Left ventricle myocardium superior (tissue), 1 donor: ENCODE measurements around the gene DCDC1. TPM values are rescaled to one million over a fixed set of nuclear protein-coding genes. Genes with fewer than 3 reads are reported as not detected.
A peak's percentile ranks its signal among the peaks of the same experiment; 100 is the strongest.

Experiments
- ATAC-seq: fragments of 200-7000 bp; cut with Tn5 transposase; one replicate; pipeline ENCODE4 v1.9.1; 2020; ENCODE audit warnings: mild to moderate bottlenecking, moderate library complexity
- DNase-seq: peaks from one replicate; pipeline ENCODE4 v3.0.0-alpha.2; 2020
- intact Hi-C: fragments of 100-400 bp; cut with micrococcal nuclease; formaldehyde crosslinking; loops from one replicate; pipeline ENCODE4 v1.11.0; 2022
- total RNA-seq: library from RNA; stranded (reverse); fragmentation: NEBNext Ultra II Directional; extraction: Animal tissue kit (Norgen Biotek cat#: 25700); gene quantifications from one replicate; pipeline ENCODE4 v1.2.1, GENCODE V29; 2021
- donor health status: DM: no; HTN: yes; CAD: no; lungs with severe emphysema.

Gene DCDC1
- total RNA-seq, 1 donor from 2014 or later: not detected

GRCh38 chr11:30938810-30939209 is 430.7 kb downstream of the DCDC1 start:
- no peak for ATAC-seq
- DNase-seq: no peak
- intact Hi-C loops: no loop called here

- intact Hi-C loops: no loop called here
- no peak for ATAC-seq
- no peak for DNase-seq
Measured at GRCh38 chr11:30938171-30938570, 431.4 kb downstream of the DCDC1 start.

GRCh38 chr11:30936491-30936890 is 433.0 kb downstream of the DCDC1 start:
- ATAC-seq (no peak), DNase-seq (no peak)
- intact Hi-C loops: no loop called here

DNA sequence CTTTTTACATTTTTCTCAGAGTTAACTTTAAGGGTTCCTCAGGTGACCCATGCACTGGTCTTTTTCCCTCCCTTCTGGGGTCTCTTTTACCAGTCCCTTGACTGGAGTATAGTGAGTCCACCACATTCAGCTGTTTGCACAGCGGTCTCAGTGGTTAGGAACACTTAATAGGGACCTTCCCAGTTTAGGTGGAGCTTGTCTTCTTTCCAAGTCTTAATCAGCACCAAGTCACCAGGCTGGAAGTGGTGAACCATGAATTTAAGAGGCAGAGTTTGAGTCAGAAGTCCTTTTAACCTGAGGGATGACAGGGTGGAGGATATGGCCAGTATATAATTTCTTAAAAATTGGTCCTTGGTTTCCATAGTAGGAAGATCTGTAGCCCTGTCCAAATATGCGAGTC is 433.7 kb downstream of the DCDC1 start:
- DNase-seq (no peak), ATAC-seq (no peak)
- intact Hi-C loops: no loop called here

DNA sequence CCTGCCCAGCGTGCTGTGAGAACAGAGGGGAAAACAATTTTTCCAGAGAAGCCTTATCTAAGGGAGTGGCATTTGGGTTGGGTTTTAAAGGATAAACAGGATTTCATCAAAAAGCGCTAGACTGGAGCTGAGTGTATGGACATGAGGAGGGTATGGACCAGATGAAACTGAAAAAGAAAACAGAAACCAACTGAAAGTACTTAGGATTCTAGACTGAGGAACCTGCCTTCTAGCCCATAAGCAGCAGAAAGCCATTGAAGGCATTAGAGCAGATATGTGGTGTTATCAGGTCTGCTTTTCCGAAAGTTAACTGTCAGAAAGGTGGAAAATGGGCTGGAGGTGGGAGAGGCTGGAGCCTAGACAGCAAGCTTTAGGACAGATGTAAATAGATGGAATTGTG is 443.4 kb downstream of the DCDC1 start:
- DNase-seq (no peak), ATAC-seq (no peak)
- intact Hi-C loops: no loop called here

GRCh38 chr11:30921811-30922210 is 447.7 kb downstream of the DCDC1 start:
- DNase-seq (no peak), ATAC-seq (no peak)
- intact Hi-C loops: no loop called here

- intact Hi-C loops: loop anchor here (10.0 kb wide), 2 partner anchors 575 to 1485 kb away; no protein-coding TSS in a partner anchor
- DNase-seq (no peak), ATAC-seq (no peak)
Measured at GRCh38 chr11:30919389-30920152, 450.0 kb downstream of the DCDC1 start.

- DNase-seq (no peak), ATAC-seq (peak; percentile 30)
- intact Hi-C loops: loop anchor here (10.0 kb wide), 2 partner anchors 573 to 1483 kb away; no protein-coding TSS in a partner anchor
Measured at GRCh38 chr11:30917859-30918478, 451.6 kb downstream of the DCDC1 start.

DNA sequence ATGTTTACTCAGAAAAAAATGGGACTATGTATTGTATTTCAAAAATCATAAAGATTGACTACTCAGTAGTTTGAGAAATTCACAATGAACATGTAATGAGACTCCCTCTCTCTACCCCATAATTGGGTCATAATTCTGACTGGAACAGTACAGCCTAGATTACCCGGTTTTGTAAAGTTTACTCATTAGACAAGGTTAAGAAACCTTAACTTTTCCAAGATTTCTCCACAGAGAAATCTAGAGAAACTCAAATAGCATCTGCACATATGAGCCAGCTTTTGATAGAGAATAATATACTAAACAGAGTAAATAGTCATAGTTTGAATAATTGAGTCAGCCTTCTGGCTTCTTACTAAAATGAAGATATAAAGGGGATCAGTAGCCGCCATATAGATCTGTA is 452.3 kb downstream of the DCDC1 start:
- ATAC-seq (no peak), DNase-seq (no peak)
- intact Hi-C loops: loop anchor here (10.0 kb wide), 2 partner anchors 572 to 1482 kb away; no protein-coding TSS in a partner anchor

DNA sequence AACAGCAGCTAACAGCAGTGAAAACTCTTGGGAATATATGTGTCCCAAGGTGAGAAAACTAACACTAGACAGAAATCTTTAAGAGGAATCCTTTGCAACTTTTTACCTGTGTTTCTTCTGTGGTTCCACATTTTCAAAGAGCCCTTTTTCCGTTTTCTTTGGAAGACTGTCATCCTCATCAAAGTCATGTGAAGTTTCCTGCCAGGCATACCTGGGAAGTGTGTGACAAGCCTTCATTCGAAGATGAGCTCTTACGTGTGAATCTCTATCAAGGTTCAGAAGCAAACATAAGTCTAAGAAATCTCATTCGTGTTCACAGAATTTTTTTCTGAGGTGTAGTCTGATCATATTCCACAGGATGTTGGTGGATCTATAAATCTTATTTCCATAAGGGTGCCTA is 452.8 kb downstream of the DCDC1 start:
- intact Hi-C loops: loop anchor here (10.0 kb wide), 2 partner anchors 572 to 1482 kb away; no protein-coding TSS in a partner anchor
- ATAC-seq: no peak
- DNase-seq: no peak

DNA sequence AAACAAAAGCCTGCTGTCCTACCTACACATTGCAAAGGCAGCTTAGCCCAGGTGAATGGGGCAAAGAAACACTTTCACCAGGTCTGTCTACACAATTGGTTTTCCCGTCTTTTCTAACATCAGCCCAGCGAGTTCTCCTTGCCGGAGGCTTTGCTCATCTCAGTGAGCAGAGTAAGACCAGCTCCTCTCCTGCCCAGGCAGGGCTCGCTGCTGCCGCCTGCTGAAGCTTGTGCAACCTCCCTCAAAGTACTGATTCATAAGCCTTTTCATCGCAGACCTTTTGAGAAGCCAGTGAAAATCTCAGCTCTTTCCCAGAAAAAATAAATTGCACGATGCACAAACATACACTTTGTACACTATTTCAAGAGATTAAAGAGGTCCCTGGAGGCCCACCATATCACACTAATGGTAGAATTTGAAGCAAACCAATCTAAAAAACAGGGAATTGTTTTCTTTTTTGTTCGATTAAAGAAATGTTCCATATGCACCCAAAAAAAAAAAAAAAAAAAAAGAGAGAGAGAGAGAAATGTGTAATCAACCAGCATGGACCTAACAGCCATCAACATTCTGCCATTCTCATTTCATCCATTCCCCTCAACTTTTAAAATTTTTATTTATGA is 455.3 kb downstream of the DCDC1 start:
- peak; percentile 77 for DNase-seq
- intact Hi-C loops: loop anchor here (10.0 kb wide), 2 partner anchors 569 to 1479 kb away; no protein-coding TSS in a partner anchor
- ATAC-seq: peak; percentile 77

DNA sequence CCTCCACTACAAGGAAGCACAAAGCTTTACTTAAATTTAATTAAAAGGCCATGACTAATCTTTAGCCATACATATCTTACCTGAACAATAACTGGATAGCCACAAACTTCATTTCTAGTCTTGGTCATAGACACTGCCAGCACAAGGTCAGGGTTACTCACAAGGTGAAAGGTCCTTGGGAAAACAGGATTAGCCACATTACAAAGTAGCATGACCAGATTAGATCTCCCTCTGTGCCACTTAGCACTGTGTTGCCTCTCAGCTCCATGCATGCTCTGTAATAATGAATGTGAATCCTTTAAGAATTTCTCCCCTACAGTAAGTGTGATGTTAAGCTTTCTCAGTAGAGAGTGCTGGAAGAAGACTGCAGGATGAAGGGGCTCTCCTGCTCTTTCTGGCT is 458.3 kb downstream of the DCDC1 start:
- DNase-seq: no peak
- intact Hi-C loops: loop anchor here (10.0 kb wide), 2 partner anchors 566 to 1476 kb away; no protein-coding TSS in a partner anchor
- no peak for ATAC-seq

DNA sequence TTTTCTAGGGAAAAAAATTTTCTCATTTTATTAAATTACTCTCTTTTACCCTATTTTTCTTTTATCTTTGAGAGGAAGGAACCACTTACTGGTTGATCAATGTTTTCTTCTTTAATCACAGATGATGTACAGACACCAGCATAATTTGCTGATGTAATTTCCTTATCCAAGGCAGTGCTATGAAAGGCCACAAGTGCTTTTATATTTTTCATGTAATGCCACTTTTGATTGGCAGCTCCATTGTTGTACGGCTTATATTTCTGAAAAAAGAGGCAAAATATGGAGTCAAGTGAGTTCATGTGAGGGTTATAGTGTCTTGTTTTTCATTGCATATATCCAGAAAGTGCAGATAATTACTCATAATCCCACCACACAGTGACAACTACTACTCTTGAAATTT is 460.7 kb downstream of the DCDC1 start:
- no peak for DNase-seq
- ATAC-seq: no peak
- intact Hi-C loops: no loop called here

GRCh38 chr11:30908272-30908671 is 461.3 kb downstream of the DCDC1 start:
- intact Hi-C loops: no loop called here
- no peak for ATAC-seq

DNA sequence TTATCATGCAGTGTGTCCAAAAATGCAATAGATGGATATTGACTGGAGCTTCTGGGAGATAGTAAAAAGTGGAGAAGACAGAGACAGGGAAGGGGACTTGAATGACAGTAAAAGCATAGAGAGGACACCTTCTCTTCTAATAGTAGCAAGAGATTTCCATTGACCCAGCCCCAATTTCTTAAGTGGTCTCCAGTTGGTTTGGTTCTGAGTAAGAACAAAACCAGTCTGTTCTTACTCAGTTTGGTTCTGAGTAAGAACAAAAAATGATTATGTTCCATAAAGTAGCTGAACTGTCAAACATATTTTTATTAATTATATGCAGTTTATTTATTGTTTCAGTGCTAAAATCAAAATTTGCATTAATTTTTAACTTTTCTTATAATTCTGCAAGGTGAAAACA is 466.6 kb downstream of the DCDC1 start:
- intact Hi-C loops: no loop called here
- DNase-seq (no peak), ATAC-seq (no peak)

More at GRCh38 chr11:30908272-30908671, 461.3 kb downstream of the DCDC1 start:
- no peak for DNase-seq

GRCh38 chr11:30895046-30895445 is 474.5 kb downstream of the DCDC1 start:
- ATAC-seq: no peak
- intact Hi-C loops: no loop called here
- DNase-seq: no peak

DNA sequence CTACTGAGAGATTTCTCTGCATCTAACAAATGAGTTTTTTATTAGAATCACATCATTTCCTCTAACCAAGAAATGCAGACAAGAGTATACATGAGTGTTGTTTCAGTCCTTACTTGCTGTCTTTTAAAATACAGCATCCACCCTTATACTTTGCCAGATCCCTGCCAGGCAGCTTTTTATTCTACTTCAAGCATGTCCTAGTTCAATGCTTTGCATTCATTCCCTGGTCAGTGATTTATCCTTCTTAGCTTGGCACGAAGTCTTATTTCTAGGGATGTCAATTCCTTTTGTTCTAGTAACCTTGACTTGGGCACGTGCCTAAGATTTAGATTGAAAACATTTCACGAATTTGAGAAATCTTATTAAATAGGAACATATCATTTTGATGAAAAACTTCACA is 476.2 kb downstream of the DCDC1 start:
- ATAC-seq (no peak), DNase-seq (no peak)
- intact Hi-C loops: no loop called here

DNA sequence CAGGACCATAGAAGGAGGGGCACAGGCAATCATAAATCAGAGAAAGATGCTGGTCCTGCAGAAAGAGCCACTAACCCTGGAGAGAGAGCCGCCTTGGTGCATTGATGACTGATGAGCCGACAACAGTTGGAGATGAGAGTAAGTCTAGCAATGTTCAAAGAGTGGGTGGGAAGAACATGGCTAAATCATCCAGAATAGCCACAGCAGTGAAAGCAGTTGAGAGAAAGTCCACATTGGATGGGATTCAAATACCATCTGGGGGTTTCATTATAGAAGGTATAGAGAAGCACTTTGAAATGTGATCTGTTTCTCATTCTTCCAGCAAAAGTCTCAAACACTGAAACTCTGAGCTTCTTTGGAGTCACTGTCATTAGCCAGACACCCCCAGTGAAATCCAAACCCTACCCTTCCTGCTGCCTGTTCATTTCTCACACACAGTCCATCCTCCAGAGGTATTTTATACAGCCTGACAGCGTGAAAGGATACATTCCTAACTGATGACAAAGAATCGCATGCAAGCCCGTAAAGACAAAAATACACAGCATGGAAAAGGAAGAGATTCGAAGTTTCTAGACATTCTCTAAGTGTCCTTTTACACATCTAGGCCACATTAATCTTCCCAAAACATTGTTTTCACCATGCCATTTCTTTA is 480.3 kb downstream of the DCDC1 start:
- intact Hi-C loops: no loop called here
- DNase-seq (no peak), ATAC-seq (no peak)

DNA sequence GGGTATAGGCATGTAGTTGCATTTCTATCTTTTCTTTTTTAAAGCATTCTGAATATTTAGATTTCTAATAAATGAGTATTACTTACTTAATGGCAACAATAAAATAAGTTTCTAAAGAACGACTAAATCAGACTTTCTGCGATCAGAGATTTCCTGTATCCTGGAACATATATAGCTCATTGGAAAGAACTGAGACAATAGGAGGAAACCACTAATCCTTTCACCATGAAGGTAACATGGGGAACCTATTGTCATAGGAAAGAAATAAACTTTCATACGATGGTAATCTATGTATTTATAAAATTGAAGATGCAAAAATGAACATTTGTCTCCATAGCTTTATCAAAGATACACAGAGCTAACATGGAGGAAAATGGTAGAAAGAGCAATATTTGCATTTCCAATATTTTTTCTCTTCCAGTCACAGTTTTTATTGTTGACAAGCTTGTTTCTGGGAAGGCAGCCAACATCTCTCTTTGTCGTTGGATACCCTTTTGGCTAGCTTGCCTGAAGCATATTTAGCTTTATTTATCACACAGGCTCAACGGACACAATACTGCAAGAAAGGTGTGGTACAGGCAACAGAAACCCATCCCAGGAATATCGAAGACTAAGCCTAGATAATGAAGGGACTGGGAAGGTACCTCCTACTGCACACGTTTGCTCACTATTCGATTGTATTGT is 490.1 kb downstream of the DCDC1 start:
- ATAC-seq: peak; percentile 91
- intact Hi-C loops: no loop called here
- DNase-seq: no peak
